Gastroesophageal sphincter (tissue), 3 donors: ENCODE results near the gene IL17RA.

Source experiments
- POLR2A ChIP-seq, 2 donors: fragments of 450-650 bp; IDR thresholded peaks; one replicate each; pipeline ENCODE4 v1.6.1; 2017; ENCODE audit warnings: antibody characterized with exemption in 2 of 2, mild to moderate bottlenecking in 2 of 2, moderate library complexity in 1 of 2
- TF ChIP-seq, protein P1 (sequence below), 4 experiments: fragments of 200-600 bp in 2 of 4; fragments of 450-650 bp in 2 of 4; sonication (generic) in 1 of 4; IDR thresholded peaks; one replicate each; pipeline ENCODE4 v1.5.1; 2017 to 2019; ENCODE audit warnings: antibody characterized with exemption in 4 of 4, mild to moderate bottlenecking in 2 of 4, moderate library complexity in 2 of 4

DNA sequence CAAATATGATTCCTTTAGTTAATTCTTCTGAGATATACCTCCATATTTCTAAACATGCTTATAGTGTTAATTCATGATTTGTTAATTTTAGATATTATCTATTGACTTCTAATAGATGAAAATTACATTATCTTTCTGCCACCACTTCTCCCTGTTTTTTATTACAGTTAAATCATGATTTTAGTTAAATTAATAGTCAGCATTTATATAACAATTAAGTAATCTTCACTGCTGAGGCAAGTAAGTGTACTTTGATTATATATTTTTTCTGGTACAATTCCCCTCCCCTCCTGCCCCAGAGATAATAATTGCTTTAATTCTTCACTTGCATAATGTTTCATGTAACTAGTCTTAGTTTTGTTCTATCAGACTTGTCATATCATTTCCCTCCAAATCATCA, 5.8 kb downstream of the IL17RA start:
- TF ChIP-seq, protein P1, sequence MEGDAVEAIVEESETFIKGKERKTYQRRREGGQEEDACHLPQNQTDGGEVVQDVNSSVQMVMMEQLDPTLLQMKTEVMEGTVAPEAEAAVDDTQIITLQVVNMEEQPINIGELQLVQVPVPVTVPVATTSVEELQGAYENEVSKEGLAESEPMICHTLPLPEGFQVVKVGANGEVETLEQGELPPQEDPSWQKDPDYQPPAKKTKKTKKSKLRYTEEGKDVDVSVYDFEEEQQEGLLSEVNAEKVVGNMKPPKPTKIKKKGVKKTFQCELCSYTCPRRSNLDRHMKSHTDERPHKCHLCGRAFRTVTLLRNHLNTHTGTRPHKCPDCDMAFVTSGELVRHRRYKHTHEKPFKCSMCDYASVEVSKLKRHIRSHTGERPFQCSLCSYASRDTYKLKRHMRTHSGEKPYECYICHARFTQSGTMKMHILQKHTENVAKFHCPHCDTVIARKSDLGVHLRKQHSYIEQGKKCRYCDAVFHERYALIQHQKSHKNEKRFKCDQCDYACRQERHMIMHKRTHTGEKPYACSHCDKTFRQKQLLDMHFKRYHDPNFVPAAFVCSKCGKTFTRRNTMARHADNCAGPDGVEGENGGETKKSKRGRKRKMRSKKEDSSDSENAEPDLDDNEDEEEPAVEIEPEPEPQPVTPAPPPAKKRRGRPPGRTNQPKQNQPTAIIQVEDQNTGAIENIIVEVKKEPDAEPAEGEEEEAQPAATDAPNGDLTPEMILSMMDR (IDR thresholded peaks at IDR 0.05) = no peak
- TF ChIP-seq POLR2A (IDR thresholded peaks at IDR 0.05) = no peak
